ENCODE data around the gene RGS3.

The RGS3 gene

DNA sequence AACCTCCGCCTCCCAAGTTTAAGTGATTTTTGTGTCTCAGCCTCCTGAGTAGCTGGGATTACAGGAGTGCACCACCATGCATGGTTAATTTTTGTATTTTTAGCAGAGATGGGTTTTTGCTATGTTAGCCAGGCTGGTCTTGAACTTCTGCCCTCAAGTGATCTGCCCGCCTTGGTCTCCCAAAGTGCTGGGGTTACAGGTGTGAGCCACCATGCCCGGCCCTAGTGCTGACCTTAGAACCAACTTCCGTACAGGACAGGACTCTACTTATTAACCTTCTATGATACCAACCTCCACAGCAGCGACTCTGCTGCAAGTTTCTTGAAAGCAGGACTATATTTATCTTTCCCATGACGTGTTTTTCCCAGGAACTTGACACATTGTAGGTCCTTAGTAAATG is 176.9 kb downstream of the RGS3 start:
- H3K4me1 ChIP-seq (ENCODE audit: control insufficient read depth, insufficient read depth, low read length, poor library complexity, severe bottlenecking), result no peaks in the 10 kb centered on the region
- no peak for DNase-seq
- H3K4me3 ChIP-seq (ENCODE audit: insufficient read depth, low read depth, low read length, poor library complexity, severe bottlenecking), result no peak overlapping the region

GRCh38 chr9:113641100-113641885 is 177.8 kb downstream of the RGS3 start:
- no peak for DNase-seq
- H3K27me3 ChIP-seq (replicated peaks; ENCODE audit: control insufficient read depth, insufficient read depth, low read length, poor library complexity, severe bottlenecking), result no peaks in the 10 kb centered on the region
- no peak overlapping the region for H3K4me3 ChIP-seq (ENCODE audit: insufficient read depth, low read depth, low read length, poor library complexity, severe bottlenecking)
- H3K36me3 ChIP-seq (ENCODE audit: control insufficient read depth, insufficient read depth, low read length), result no peaks in the 10 kb centered on the region
- no peak overlapping the region for H3K27ac ChIP-seq (ENCODE audit: insufficient read depth, low read length, poor library complexity, severe bottlenecking)
- no peaks in the 10 kb centered on the region for H3K4me1 ChIP-seq (ENCODE audit: control insufficient read depth, insufficient read depth, low read length, poor library complexity, severe bottlenecking)
- H3K9me3 ChIP-seq (ENCODE audit: control insufficient read depth, low read length), result no peaks in the 10 kb centered on the region

More for the DNA sequence above, 176.9 kb downstream of the RGS3 start:
- Histone ChIP-seq H3K9me3 (ENCODE audit: control insufficient read depth, low read length) (no peaks in the 10 kb centered on the region), H3K36me3 (ENCODE audit: control insufficient read depth, insufficient read depth, low read length) (no peaks in the 10 kb centered on the region), H3K27ac (ENCODE audit: insufficient read depth, low read length, poor library complexity, severe bottlenecking) (no peak overlapping the region), H3K27me3 (replicated peaks; ENCODE audit: control insufficient read depth, insufficient read depth, low read length, poor library complexity, severe bottlenecking) (no peaks in the 10 kb centered on the region)

DNA sequence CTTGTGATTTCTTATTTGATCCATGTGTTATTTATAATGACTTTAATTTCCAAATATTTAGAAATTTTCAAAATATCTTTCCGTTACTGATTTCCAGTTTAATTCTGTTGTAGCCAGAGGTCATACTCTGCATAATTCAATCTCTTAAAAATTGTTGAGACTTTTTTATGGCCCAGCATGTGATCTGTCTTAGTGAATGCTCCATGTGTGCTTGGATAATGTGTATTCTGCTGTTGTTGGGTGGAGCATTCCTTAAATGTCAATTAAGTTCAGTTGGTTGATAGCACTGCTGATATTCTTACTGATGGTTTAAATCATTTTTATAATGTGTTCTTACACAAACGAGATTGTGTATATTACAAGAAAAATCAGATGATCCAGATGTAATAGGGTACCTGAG is 180.8 kb downstream of the RGS3 start:
- Histone ChIP-seq H3K27ac (ENCODE audit: insufficient read depth, low read length, poor library complexity, severe bottlenecking) (no peak overlapping the region), H3K9me3 (ENCODE audit: control insufficient read depth, low read length) (no peaks in the 10 kb centered on the region), H3K36me3 (ENCODE audit: control insufficient read depth, insufficient read depth, low read length) (no peaks in the 10 kb centered on the region), H3K4me1 (ENCODE audit: control insufficient read depth, insufficient read depth, low read length, poor library complexity, severe bottlenecking) (no peaks in the 10 kb centered on the region), H3K4me3 (ENCODE audit: insufficient read depth, low read depth, low read length, poor library complexity, severe bottlenecking) (no peak overlapping the region), H3K27me3 (replicated peaks; ENCODE audit: control insufficient read depth, insufficient read depth, low read length, poor library complexity, severe bottlenecking) (no peaks in the 10 kb centered on the region)
- DNase-seq, result no peak

DNA sequence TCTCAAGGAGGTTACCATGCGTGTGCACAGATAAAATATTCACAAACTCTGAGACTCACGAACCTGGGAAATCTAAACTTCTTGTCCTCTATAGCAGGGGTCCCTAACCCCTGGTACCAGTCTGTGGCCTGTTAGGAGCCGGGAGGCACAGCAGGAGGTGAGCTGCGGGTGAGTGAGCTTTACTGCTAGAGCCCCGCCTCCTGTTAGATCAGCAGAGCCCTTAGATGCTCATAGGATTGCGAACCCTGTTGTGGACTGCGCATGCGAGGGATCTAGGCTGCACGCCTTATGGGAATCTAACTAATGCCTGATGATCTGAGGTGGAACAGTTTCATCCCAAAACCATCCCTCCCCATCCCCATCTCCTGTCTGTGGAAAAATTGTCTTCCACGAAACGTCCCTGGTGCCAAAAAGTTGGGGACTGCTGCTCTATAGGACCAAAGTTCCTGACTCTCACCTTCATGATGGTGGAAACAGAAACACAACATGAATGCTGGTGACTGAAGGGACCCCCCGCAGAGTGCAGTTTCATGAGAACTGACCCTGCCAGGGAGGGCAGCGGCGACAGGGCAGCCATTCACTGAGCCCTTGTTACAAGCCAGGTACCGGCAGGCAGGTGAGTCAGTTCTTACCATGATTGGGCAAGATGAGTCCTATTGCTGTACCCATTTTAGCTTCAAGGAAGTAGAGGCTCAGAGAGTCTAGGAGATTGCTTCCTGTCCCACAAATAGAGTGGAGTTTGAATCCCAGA is 181.9 kb downstream of the RGS3 start:
- Histone ChIP-seq H3K27ac (ENCODE audit: insufficient read depth, low read length, poor library complexity, severe bottlenecking) (no peak overlapping the region), H3K9me3 (ENCODE audit: control insufficient read depth, low read length) (no peaks in the 10 kb centered on the region), H3K4me1 (ENCODE audit: control insufficient read depth, insufficient read depth, low read length, poor library complexity, severe bottlenecking) (no peaks in the 10 kb centered on the region), H3K27me3 (replicated peaks; ENCODE audit: control insufficient read depth, insufficient read depth, low read length, poor library complexity, severe bottlenecking) (no peaks in the 10 kb centered on the region), H3K4me3 (ENCODE audit: insufficient read depth, low read depth, low read length, poor library complexity, severe bottlenecking) (no peak overlapping the region), H3K36me3 (ENCODE audit: control insufficient read depth, insufficient read depth, low read length) (no peaks in the 10 kb centered on the region)
- DNase-seq, result no peak

DNA sequence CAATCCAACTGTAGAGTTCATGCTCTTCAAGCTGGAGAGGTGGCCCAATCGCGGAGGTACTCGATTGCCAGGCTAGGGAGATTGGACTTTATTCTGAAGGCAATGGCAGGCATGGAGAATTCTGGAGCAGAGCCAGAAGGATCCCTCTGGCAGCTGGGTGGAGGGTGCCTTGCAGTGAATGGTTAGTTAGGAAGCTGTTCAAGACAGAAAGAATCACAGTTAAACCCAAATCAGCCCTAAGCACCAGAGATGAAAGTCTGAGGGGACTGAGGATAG is 182.4 kb downstream of the RGS3 start:
- H3K36me3 ChIP-seq (ENCODE audit: control insufficient read depth, insufficient read depth, low read length), result no peaks in the 10 kb centered on the region
- no peaks in the 10 kb centered on the region for H3K4me1 ChIP-seq (ENCODE audit: control insufficient read depth, insufficient read depth, low read length, poor library complexity, severe bottlenecking)
- no peak for DNase-seq
- H3K27me3 ChIP-seq (replicated peaks; ENCODE audit: control insufficient read depth, insufficient read depth, low read length, poor library complexity, severe bottlenecking), result no peaks in the 10 kb centered on the region
- H3K4me3 ChIP-seq (ENCODE audit: insufficient read depth, low read depth, low read length, poor library complexity, severe bottlenecking), result no peak overlapping the region
- no peaks in the 10 kb centered on the region for H3K9me3 ChIP-seq (ENCODE audit: control insufficient read depth, low read length)
- no peak overlapping the region for H3K27ac ChIP-seq (ENCODE audit: insufficient read depth, low read length, poor library complexity, severe bottlenecking)

- Histone ChIP-seq H3K9me3 (ENCODE audit: control insufficient read depth, low read length) (no peaks in the 10 kb centered on the region), H3K27ac (ENCODE audit: insufficient read depth, low read length, poor library complexity, severe bottlenecking) (no peak overlapping the region), H3K4me3 (ENCODE audit: insufficient read depth, low read depth, low read length, poor library complexity, severe bottlenecking) (no peak overlapping the region), H3K36me3 (ENCODE audit: control insufficient read depth, insufficient read depth, low read length) (no peaks in the 10 kb centered on the region), H3K4me1 (ENCODE audit: control insufficient read depth, insufficient read depth, low read length, poor library complexity, severe bottlenecking) (no peaks in the 10 kb centered on the region), H3K27me3 (replicated peaks; ENCODE audit: control insufficient read depth, insufficient read depth, low read length, poor library complexity, severe bottlenecking) (no peaks in the 10 kb centered on the region)
- no peak for DNase-seq
Measured at GRCh38 chr9:113646491-113646890, 183.0 kb downstream of the RGS3 start.

Measured in effector memory CD4-positive, alpha-beta T cell (primary cell).